ENCODE data around the gene UPF1. TPM values are rescaled to one million over a fixed set of nuclear protein-coding genes. Genes with fewer than 3 reads are reported as not detected.

UPF1 gene
- total RNA-seq, 2 experiments from 2014 or later, result 77.2 to 113 TPM

- H3K36me3 ChIP-seq (ENCODE audit: insufficient read depth, low read length), result peaks cover 93% of the 10 kb centered on the region
- no peaks in the 10 kb centered on the region for H3K9me3 ChIP-seq (ENCODE audit: low read length)
- CTCF ChIA-PET (ENCODE audit: unreplicated experiment), result no interaction called here
- H3K4me2 ChIP-seq (ENCODE audit: low read length), result no peak overlapping the region
- H3K4me1 ChIP-seq (ENCODE audit: insufficient read depth, low read length, poor library complexity, severe bottlenecking), result peaks cover 10% of the 10 kb centered on the region
- TF ChIP-seq EZH2phosphoT487 (IDR thresholded peaks at IDR 0.05; ENCODE audit: borderline replicate concordance, low read depth, low read length) (no peak), CTCF (conservative IDR thresholded peaks at IDR 0.05; ENCODE audit: low read length) (no peak)
- H2AFZ ChIP-seq (ENCODE audit: low read length), result no peak overlapping the region
- no peak overlapping the region for H3K27ac ChIP-seq (ENCODE audit: low read depth, low read length, poor library complexity, severe bottlenecking)
- intact Hi-C loops (cut with micrococcal nuclease; ENCODE audit: unreplicated experiment), result loop anchor here (10.0 kb wide), 1 partner anchor 415 kb away; no protein-coding TSS in a partner anchor
- no peak overlapping the region for H3K4me3 ChIP-seq (ENCODE audit: low read depth, low read length, poor library complexity, severe bottlenecking)
- DNase-seq (ENCODE audit: low spot score), result no peak
- peaks cover 100% of the 10 kb centered on the region for H3K79me2 ChIP-seq (ENCODE audit: insufficient read depth, low read depth, low read length)
- H3K9me2 ChIP-seq (ENCODE audit: insufficient read depth, low read length), result no peaks in the 10 kb centered on the region
- POLR2A ChIA-PET, result interaction anchor here (1.2 kb wide), 1 partner anchor 11 kb away, joined by 4 read pairs; no protein-coding TSS in a partner anchor
- no TSS peak for BruUV-seq (replicated peaks)
- H4K20me1 ChIP-seq (ENCODE audit: insufficient read depth, low read length), result peaks cover 40% of the 10 kb centered on the region
These were observed 7.9 kb downstream of the UPF1 start for GRCh38 chr19:18839465-18840287.

DNA sequence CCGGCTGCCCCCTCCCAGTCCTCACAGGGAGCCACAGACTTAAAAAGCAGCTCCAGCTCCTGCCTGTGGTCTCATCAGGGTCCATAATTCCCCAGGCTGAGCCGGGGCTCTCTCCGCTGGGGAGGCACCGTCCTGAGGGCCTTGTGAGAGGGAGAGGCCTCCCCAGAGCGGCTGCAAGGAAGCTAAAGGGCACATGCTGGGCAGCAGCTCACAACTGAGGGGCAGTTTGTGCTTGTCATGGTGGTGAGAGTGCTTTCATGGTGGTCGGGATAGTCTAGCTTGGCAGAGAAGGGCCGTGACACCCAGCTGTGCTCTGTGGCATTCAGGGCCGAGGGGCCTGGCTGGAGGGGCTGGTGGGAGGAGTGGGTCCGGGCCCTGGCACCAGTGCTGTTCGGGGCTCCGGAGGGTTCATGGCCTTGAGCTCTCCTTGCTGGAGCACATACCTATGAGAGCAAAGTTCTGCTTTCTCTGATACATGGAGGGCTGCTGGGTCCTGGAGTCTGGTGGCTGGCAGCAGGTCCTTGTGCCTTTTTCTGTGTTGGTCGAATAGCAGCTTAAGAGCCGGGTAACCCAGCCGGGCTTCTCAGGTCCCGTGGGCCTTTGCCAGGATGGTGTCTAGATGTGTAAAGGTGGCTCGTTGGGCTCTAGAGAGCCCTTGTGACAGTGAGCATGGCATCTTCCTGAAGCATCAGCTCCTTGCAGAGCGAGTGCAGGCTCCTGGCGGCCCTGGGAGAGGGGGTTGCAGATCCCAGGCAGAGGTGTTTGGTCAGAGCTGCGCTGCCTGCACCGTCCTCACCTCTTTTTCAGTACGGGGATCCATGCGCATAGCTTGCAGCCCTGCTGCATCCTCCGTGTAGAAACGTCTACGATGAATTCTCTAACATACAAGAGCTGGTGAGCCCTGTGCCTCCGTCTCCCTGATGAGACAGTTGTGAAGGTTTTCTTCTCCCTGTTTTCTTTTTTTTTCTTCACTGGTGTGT, 8.8 kb downstream of the UPF1 start:
- TF ChIP-seq CTCF (conservative IDR thresholded peaks at IDR 0.05; ENCODE audit: low read length) (no peak), EZH2phosphoT487 (IDR thresholded peaks at IDR 0.05; ENCODE audit: borderline replicate concordance, low read depth, low read length) (no peak)
- ChIA-PET POLR2A (interaction anchor here (0.7 to 1.2 kb wide), 2 partner anchors 12 to 57 kb away, joined by 4 read pairs; no protein-coding TSS in a partner anchor), CTCF (ENCODE audit: unreplicated experiment) (no interaction called here)
- no peaks in the 10 kb centered on the region for H3K9me2 ChIP-seq (ENCODE audit: insufficient read depth, low read length)
- peaks cover 93% of the 10 kb centered on the region for H3K36me3 ChIP-seq (ENCODE audit: insufficient read depth, low read length)
- peaks cover 4% of the 10 kb centered on the region for H3K4me1 ChIP-seq (ENCODE audit: insufficient read depth, low read length, poor library complexity, severe bottlenecking)
- no peak overlapping the region for H2AFZ ChIP-seq (ENCODE audit: low read length)
- no peaks in the 10 kb centered on the region for H3K9me3 ChIP-seq (ENCODE audit: low read length)
- no peak overlapping the region for H3K4me3 ChIP-seq (ENCODE audit: low read depth, low read length, poor library complexity, severe bottlenecking)
- no peak overlapping the region for H3K4me2 ChIP-seq (ENCODE audit: low read length)
- no TSS peak for BruUV-seq (replicated peaks)
- DNase-seq (ENCODE audit: low spot score), result no peak
- no peak overlapping the region for H3K27ac ChIP-seq (ENCODE audit: low read depth, low read length, poor library complexity, severe bottlenecking)
- peaks cover 35% of the 10 kb centered on the region for H4K20me1 ChIP-seq (ENCODE audit: insufficient read depth, low read length)
- peaks cover 100% of the 10 kb centered on the region for H3K79me2 ChIP-seq (ENCODE audit: insufficient read depth, low read depth, low read length)
- intact Hi-C loops (cut with micrococcal nuclease; ENCODE audit: unreplicated experiment), result no loop called here

Data from OCI-LY7 (cell line).